Testis (tissue), 3 donors: Measurements from ENCODE around the gene SLC30A1. TPM values are rescaled to one million over a fixed set of nuclear protein-coding genes. Genes with fewer than 3 reads are reported as not detected.
"Not testable (repeated sequence)": the region's sequence is repeated elsewhere in the genome, so short reads cannot be mapped to it uniquely, and the experiment has no call there.

Experiments
- DNase-seq: peaks from one replicate; pipeline ENCODE4 v3.0.0-alpha.2; 2019
- H3K27ac ChIP-seq, 2 donors: fragments of 200-600 bp; sonication (generic); one replicate each; pipeline ENCODE4 v1.5.1; 2019
- H3K27me3 ChIP-seq: fragments of 200-600 bp; sonication (generic); one replicate; pipeline ENCODE4 v1.5.1; 2019
- H3K36me3 ChIP-seq: fragments of 200-600 bp; sonication (generic); one replicate; pipeline ENCODE4 v1.5.1; 2017; ENCODE audit warnings: low read depth; ENCODE audit errors: missing control alignments
- H3K4me1 ChIP-seq: fragments of 200-600 bp; sonication (generic); one replicate; pipeline ENCODE4 v1.5.1; 2019
- H3K4me3 ChIP-seq, 2 donors: fragments of 200-600 bp; sonication (generic); one replicate each; pipeline ENCODE4 v1.5.1; 2017 to 2019
- H3K9me3 ChIP-seq: fragments of 200-600 bp; sonication (generic); one replicate; pipeline ENCODE4 v1.5.1; 2017
- CTCF ChIP-seq, 3 experiments: fragments of 450-650 bp in 2 of 3; fragments of 200-600 bp in 1 of 3; sonication (generic) in 1 of 3; IDR thresholded peaks; one replicate each; pipeline ENCODE4 v1.5.1; 2016 to 2019; ENCODE audit warnings: antibody characterized with exemption in 3 of 3, mild to moderate bottlenecking in 2 of 3, moderate library complexity in 1 of 3
- POLR2A ChIP-seq: fragments of 450-650 bp; IDR thresholded peaks from one replicate; pipeline ENCODE4 v1.6.1; 2017; ENCODE audit warnings: antibody characterized with exemption, mild to moderate bottlenecking, moderate library complexity
- WGBS, 2 donors: methylation state at CpG; one replicate each; pipeline ENCODE4 v1.1.5; 2018; 5-methylcytosine and 5-hydroxymethylcytosine counted together
- intact Hi-C: fragments of 100-400 bp; cut with DNase I; formaldehyde crosslinking; loops from one replicate; pipeline ENCODE4 v1.15.1; 2023; ENCODE audit warnings: low total_unique reads
- polyA plus RNA-seq: library from polyadenylated mRNA; stranded (reverse); fragments of 350-450 nt; fragmentation: Illumina TruSeq; extraction: RNeasy Lipid Tissue Mini Kit (QIAGEN cat#74804); gene quantifications from one replicate; pipeline ENCODE4 v1.2.3, GENCODE V29; 2014; ENCODE audit warnings: low read depth, low replicate concordance; ENCODE audit not compliant: insufficient read depth
- total RNA-seq, 2 donors: library from RNA; depleted of rRNA; stranded (reverse); fragments of >200 nt; gene quantifications; one replicate each; pipeline ENCODE4 v1.2.3, GENCODE V29; 2016

Gene SLC30A1
- total and polyA plus RNA-seq, 3 donors from 2014 or later = 29.4 to 37.3 (median 33.3) TPM

- intact Hi-C loops = no loop called here
- Histone ChIP-seq H3K4me1 (peaks cover 4% of the 10 kb centered on the region), H3K27ac (no peak overlapping the region), H3K36me3 (no peaks in the 10 kb centered on the region), H3K4me3 (no peak overlapping the region), H3K27me3 (no peaks in the 10 kb centered on the region), H3K9me3 (no peaks in the 10 kb centered on the region)
- 86 to 98% methylated on average over 4 of the region's 4 CpGs for WGBS, 2 donors
- TF ChIP-seq POLR2A (no peak), CTCF (IDR thresholded peaks at IDR 0.05) (no peak)
- DNase-seq = no peak
Observed at GRCh38 chr1:211543025-211543424, 35.9 kb downstream of the SLC30A1 start.

GRCh38 chr1:211541720-211542477 lies 37.1 kb downstream of the SLC30A1 start:
- WGBS, 2 donors = 49 to 68% methylated on average over 6 to 7 of the region's 7 CpGs
- no peak overlapping the region for H3K4me3 ChIP-seq
- H3K27ac ChIP-seq = peak overlapping the region in 1 of 2 donors; percentile 18
- H3K9me3 ChIP-seq = no peaks in the 10 kb centered on the region
- peak; percentile 60 for DNase-seq
- no peaks in the 10 kb centered on the region for H3K36me3 ChIP-seq
- H3K4me1 ChIP-seq = peaks cover 4% of the 10 kb centered on the region
- TF ChIP-seq POLR2A (no peak), CTCF (IDR thresholded peaks at IDR 0.05) (no peak)
- intact Hi-C loops = no loop called here
- no peaks in the 10 kb centered on the region for H3K27me3 ChIP-seq

- DNase-seq = peak; percentile 21
- Histone ChIP-seq H3K9me3 (no peaks in the 10 kb centered on the region), H3K4me1 (peaks cover 4% of the 10 kb centered on the region), H3K4me3 (no peak overlapping the region), H3K27ac (peak overlapping the region in 1 of 2 donors; percentile 18), H3K36me3 (no peaks in the 10 kb centered on the region), H3K27me3 (no peaks in the 10 kb centered on the region)
- intact Hi-C loops = no loop called here
- TF ChIP-seq CTCF (IDR thresholded peaks at IDR 0.05) = no peak
- TF ChIP-seq POLR2A = no peak
- WGBS, 2 donors = 73 to 76% methylated on average over 2 of the region's 2 CpGs
Observed at GRCh38 chr1:211541278-211541677, 37.7 kb downstream of the SLC30A1 start.

- 97 to 100% methylated on average over 1 of the region's 1 CpG for WGBS, 2 donors
- H3K9me3 ChIP-seq, H3K27me3 ChIP-seq, H3K4me3 ChIP-seq, H3K27ac ChIP-seq, H3K36me3 ChIP-seq, DNase-seq, intact Hi-C loops, H3K4me1 ChIP-seq: not testable (repeated sequence)
Observed at GRCh38 chr1:211540824-211541223, 38.1 kb downstream of the SLC30A1 start.

GRCh38 chr1:211538287-211538686 lies 40.7 kb downstream of the SLC30A1 start:
- Histone ChIP-seq H3K4me1 (peaks cover 4% of the 10 kb centered on the region), H3K4me3 (no peak overlapping the region), H3K27me3 (no peaks in the 10 kb centered on the region), H3K36me3 (no peaks in the 10 kb centered on the region), H3K27ac (no peak overlapping the region), H3K9me3 (no peaks in the 10 kb centered on the region)
- TF ChIP-seq CTCF (IDR thresholded peaks at IDR 0.05) (no peak), POLR2A (no peak)
- WGBS, 2 donors = 81 to 91% methylated on average over 8 of the region's 8 CpGs
- DNase-seq = no peak
- intact Hi-C loops = no loop called here
